SK-N-SH treated with all-trans-retinoic acid at 6 μM for 48 hours (cell line): ENCODE results near the gene ZNRF4.

Experiments
- ATAC-seq: fragments of 200-7000 bp; cut with Tn5 transposase; 3 replicates; pipeline ENCODE4 v1.9.1; 2020; ENCODE audit warnings: mild to moderate bottlenecking, moderate library complexity
- ARNTL ChIP-seq: fragments of 450-650 bp; formaldehyde crosslinking; IDR thresholded peaks from 2 replicates; pipeline ENCODE4 v1.5.0; 2020; ENCODE audit warnings: low read depth, mild to moderate bottlenecking, moderate library complexity, borderline replicate concordance
- BACH2 ChIP-seq: fragments of 250-450 bp; sonication (Bioruptor Pico); IDR thresholded peaks from 2 replicates; pipeline ENCODE4 v1.9.0; 2021; ENCODE audit warnings: mild to moderate bottlenecking, borderline replicate concordance
- CSDC2 ChIP-seq: fragments of 250-450 bp; sonication (Bioruptor Pico); IDR thresholded peaks from 2 replicates; pipeline ENCODE4 v1.5.0; 2020; ENCODE audit warnings: mild to moderate bottlenecking, moderate library complexity
- ESRRG ChIP-seq: fragments of 250-450 bp; sonication (Bioruptor Pico); IDR thresholded peaks from 2 replicates; pipeline ENCODE4 v1.6.1; 2021; ENCODE audit warnings: mild to moderate bottlenecking
- GLIS3 ChIP-seq: fragments of 250-450 bp; sonication (Bioruptor Pico); IDR thresholded peaks from 2 replicates; pipeline ENCODE4 v1.5.0; 2020; ENCODE audit warnings: mild to moderate bottlenecking, moderate library complexity
- ISL1 ChIP-seq: fragments of 250-450 bp; sonication (Bioruptor Pico); IDR thresholded peaks from 2 replicates; pipeline ENCODE4 v2.1.2; 2022; ENCODE audit warnings: mild to moderate bottlenecking, moderate library complexity
- OSR1 ChIP-seq: fragments of 250-450 bp; sonication (Bioruptor Pico); IDR thresholded peaks from 2 replicates; pipeline ENCODE4 v1.8.0; 2022; ENCODE audit warnings: moderate library complexity, mild to moderate bottlenecking, inconsistent platforms
- PPARA ChIP-seq: fragments of 250-450 bp; sonication (Bioruptor Pico); IDR thresholded peaks from 2 replicates; pipeline ENCODE4 v1.5.0; 2020; ENCODE audit warnings: mild to moderate bottlenecking, borderline replicate concordance
- RARB ChIP-seq: fragments of 250-450 bp; sonication (Bioruptor Pico); IDR thresholded peaks from 2 replicates; pipeline ENCODE4 v1.8.0; 2021; ENCODE audit warnings: mild to moderate bottlenecking, moderate library complexity
- SNAI2 ChIP-seq: fragments of 250-450 bp; sonication (Bioruptor Pico); IDR thresholded peaks from 2 replicates; pipeline ENCODE4 v1.5.0; 2020; ENCODE audit warnings: mild to moderate bottlenecking, moderate library complexity
- TCF4 ChIP-seq: fragments of 250-450 bp; sonication (Bioruptor Pico); IDR thresholded peaks from 2 replicates; pipeline ENCODE4 v1.8.0; 2021; ENCODE audit warnings: mild to moderate bottlenecking, moderate library complexity, borderline replicate concordance
- TOX ChIP-seq: fragments of 250-450 bp; sonication (Bioruptor Pico); IDR thresholded peaks from 2 replicates; pipeline ENCODE4 v1.8.0; 2021; ENCODE audit warnings: mild to moderate bottlenecking, moderate library complexity, borderline replicate concordance
- ZFP3 ChIP-seq: fragments of 250-450 bp; sonication (Bioruptor Pico); IDR thresholded peaks from 2 replicates; pipeline ENCODE4 v1.5.0; 2020; ENCODE audit warnings: mild to moderate bottlenecking, moderate library complexity
- ZFP30 ChIP-seq: fragments of 450-650 bp; formaldehyde crosslinking; IDR thresholded peaks from 2 replicates; pipeline ENCODE4 v1.5.0; 2022; ENCODE audit warnings: mild to moderate bottlenecking, moderate library complexity
- ZNF565 ChIP-seq: fragments of 450-650 bp; formaldehyde crosslinking; conservative IDR thresholded peaks from 2 replicates; pipeline ENCODE4 v1.5.0; 2020; ENCODE audit warnings: low read depth, mild to moderate bottlenecking, moderate library complexity
- ZNF70 ChIP-seq: fragments of 450-650 bp; formaldehyde crosslinking; IDR thresholded peaks from 2 replicates; pipeline ENCODE4 v1.5.0; 2020; ENCODE audit warnings: mild to moderate bottlenecking, moderate library complexity
- ZNF8 ChIP-seq: fragments of 450-650 bp; formaldehyde crosslinking; IDR thresholded peaks from 2 replicates; pipeline ENCODE4 v1.5.0; 2020; ENCODE audit warnings: mild to moderate bottlenecking, moderate library complexity
- TF ChIP-seq, protein P1 (sequence below): fragments of 250-450 bp; sonication (Bioruptor Pico); IDR thresholded peaks from 2 replicates; pipeline ENCODE4 v1.5.1; 2020; ENCODE audit warnings: low read depth, mild to moderate bottlenecking, moderate library complexity
- TF ChIP-seq, protein P2 (sequence below): fragments of 250-450 bp; sonication (Bioruptor Pico); IDR thresholded peaks from 2 replicates; pipeline ENCODE4 v1.8.0; 2021; ENCODE audit warnings: low read depth, mild to moderate bottlenecking, moderate library complexity, borderline replicate concordance
- TF ChIP-seq, protein P3 (sequence below): fragments of 250-450 bp; sonication (Bioruptor Pico); IDR thresholded peaks from 2 replicates; pipeline ENCODE4 v1.5.1; 2021; ENCODE audit warnings: mild to moderate bottlenecking, moderate library complexity
- TF ChIP-seq, protein P4 (sequence below): fragments of 250-450 bp; sonication (Bioruptor Pico); IDR thresholded peaks from 2 replicates; pipeline ENCODE4 v1.5.0; 2020; ENCODE audit warnings: mild to moderate bottlenecking, moderate library complexity
- TF ChIP-seq, protein P5 (sequence below): fragments of 250-450 bp; sonication (Bioruptor Pico); IDR thresholded peaks from 2 replicates; pipeline ENCODE4 v1.8.0; 2020; ENCODE audit warnings: mild to moderate bottlenecking, moderate library complexity, borderline replicate concordance

The ZNRF4 gene

DNA sequence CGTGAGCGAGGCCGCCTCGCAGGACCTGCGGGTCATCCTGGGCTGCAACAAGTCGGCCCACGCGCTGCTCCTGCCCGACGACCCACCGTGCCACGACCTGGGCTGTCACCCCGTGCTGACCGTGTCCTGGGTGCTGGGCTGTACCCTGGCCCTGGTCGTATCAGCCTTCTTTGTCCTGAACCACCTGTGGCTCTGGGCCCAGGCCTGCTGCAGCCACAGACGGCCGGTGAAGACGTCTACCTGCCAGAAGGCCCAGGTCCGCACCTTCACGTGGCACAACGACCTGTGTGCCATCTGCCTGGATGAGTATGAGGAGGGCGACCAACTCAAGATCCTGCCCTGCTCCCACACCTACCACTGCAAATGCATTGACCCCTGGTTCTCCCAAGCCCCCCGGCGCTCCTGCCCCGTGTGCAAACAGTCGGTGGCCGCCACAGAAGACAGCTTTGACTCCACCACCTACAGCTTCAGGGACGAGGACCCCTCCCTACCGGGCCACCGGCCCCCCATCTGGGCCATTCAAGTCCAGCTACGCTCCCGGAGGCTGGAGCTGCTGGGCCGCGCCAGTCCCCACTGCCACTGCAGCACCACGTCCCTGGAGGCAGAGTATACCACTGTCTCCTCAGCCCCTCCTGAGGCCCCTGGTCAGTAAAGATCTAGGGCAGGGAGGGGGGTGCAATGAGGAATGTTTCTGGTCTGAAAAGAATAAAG, 1.1 kb downstream of the ZNRF4 start:
- ATAC-seq, result no peak
- no peak for TF ChIP-seq PPARA (CRISPR knock-in tag)
- no peak for TF ChIP-seq CSDC2 (CRISPR knock-in tag)
- no peak for TF ChIP-seq BACH2 (CRISPR knock-in tag)

DNA sequence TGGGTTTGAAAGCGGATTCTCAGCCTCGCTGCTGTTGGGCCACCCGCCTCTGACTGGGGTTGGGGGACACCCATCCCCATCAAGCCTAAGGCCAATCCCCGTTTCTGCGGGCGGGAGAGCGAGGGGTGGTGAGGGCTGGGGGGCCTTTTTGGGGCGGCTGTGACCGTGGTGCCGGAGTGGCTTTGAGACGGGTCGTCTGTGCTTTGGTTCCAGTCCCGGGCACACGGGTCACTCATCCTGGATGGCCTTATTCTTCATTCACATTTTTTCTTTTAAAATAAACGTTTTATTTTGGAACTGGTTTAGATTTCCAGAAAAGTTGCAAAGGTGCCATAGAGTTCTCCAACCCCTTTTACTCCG, 1.6 kb downstream of the ZNRF4 start:
- no peak for TF ChIP-seq SNAI2 (CRISPR knock-in tag)
- TF ChIP-seq TOX (CRISPR knock-in tag), result no peak
- TF ChIP-seq, protein P1, sequence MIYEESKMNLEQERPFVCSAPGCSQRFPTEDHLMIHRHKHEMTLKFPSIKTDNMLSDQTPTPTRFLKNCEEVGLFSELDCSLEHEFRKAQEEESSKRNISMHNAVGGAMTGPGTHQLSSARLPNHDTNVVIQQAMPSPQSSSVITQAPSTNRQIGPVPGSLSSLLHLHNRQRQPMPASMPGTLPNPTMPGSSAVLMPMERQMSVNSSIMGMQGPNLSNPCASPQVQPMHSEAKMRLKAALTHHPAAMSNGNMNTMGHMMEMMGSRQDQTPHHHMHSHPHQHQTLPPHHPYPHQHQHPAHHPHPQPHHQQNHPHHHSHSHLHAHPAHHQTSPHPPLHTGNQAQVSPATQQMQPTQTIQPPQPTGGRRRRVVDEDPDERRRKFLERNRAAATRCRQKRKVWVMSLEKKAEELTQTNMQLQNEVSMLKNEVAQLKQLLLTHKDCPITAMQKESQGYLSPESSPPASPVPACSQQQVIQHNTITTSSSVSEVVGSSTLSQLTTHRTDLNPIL (CRISPR knock-in tag), result no peak
- no peak for TF ChIP-seq PPARA (CRISPR knock-in tag)
- TF ChIP-seq BACH2 (CRISPR knock-in tag), result no peak
- TF ChIP-seq TCF4 (CRISPR knock-in tag), result no peak
- TF ChIP-seq, protein P2, sequence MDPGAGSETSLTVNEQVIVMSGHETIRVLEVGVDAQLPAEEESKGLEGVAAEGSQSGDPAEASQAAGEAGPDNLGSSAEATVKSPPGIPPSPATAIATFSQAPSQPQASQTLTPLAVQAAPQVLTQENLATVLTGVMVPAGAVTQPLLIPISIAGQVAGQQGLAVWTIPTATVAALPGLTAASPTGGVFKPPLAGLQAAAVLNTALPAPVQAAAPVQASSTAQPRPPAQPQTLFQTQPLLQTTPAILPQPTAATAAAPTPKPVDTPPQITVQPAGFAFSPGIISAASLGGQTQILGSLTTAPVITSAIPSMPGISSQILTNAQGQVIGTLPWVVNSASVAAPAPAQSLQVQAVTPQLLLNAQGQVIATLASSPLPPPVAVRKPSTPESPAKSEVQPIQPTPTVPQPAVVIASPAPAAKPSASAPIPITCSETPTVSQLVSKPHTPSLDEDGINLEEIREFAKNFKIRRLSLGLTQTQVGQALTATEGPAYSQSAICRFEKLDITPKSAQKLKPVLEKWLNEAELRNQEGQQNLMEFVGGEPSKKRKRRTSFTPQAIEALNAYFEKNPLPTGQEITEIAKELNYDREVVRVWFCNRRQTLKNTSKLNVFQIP (CRISPR knock-in tag), result no peak
- no peak for TF ChIP-seq OSR1 (CRISPR knock-in tag)
- TF ChIP-seq, protein P3, sequence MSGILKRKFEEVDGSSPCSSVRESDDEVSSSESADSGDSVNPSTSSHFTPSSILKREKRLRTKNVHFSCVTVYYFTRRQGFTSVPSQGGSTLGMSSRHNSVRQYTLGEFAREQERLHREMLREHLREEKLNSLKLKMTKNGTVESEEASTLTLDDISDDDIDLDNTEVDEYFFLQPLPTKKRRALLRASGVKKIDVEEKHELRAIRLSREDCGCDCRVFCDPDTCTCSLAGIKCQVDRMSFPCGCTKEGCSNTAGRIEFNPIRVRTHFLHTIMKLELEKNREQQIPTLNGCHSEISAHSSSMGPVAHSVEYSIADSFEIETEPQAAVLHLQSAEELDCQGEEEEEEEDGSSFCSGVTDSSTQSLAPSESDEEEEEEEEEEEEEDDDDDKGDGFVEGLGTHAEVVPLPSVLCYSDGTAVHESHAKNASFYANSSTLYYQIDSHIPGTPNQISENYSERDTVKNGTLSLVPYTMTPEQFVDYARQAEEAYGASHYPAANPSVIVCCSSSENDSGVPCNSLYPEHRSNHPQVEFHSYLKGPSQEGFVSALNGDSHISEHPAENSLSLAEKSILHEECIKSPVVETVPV, result no peak
- no peak for TF ChIP-seq ZFP3
- no peak for TF ChIP-seq GLIS3 (CRISPR knock-in tag)
- TF ChIP-seq ISL1 (CRISPR knock-in tag), result no peak
- no peak for TF ChIP-seq ESRRG
- TF ChIP-seq ZNF70 (CRISPR knock-in tag), result no peak
- TF ChIP-seq, protein P4, sequence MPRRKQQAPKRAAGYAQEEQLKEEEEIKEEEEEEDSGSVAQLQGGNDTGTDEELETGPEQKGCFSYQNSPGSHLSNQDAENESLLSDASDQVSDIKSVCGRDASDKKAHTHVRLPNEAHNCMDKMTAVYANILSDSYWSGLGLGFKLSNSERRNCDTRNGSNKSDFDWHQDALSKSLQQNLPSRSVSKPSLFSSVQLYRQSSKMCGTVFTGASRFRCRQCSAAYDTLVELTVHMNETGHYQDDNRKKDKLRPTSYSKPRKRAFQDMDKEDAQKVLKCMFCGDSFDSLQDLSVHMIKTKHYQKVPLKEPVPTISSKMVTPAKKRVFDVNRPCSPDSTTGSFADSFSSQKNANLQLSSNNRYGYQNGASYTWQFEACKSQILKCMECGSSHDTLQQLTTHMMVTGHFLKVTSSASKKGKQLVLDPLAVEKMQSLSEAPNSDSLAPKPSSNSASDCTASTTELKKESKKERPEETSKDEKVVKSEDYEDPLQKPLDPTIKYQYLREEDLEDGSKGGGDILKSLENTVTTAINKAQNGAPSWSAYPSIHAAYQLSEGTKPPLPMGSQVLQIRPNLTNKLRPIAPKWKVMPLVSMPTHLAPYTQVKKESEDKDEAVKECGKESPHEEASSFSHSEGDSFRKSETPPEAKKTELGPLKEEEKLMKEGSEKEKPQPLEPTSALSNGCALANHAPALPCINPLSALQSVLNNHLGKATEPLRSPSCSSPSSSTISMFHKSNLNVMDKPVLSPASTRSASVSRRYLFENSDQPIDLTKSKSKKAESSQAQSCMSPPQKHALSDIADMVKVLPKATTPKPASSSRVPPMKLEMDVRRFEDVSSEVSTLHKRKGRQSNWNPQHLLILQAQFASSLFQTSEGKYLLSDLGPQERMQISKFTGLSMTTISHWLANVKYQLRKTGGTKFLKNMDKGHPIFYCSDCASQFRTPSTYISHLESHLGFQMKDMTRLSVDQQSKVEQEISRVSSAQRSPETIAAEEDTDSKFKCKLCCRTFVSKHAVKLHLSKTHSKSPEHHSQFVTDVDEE (CRISPR knock-in tag), result no peak
- TF ChIP-seq RARB, result no peak
- ATAC-seq, result no peak

DNA sequence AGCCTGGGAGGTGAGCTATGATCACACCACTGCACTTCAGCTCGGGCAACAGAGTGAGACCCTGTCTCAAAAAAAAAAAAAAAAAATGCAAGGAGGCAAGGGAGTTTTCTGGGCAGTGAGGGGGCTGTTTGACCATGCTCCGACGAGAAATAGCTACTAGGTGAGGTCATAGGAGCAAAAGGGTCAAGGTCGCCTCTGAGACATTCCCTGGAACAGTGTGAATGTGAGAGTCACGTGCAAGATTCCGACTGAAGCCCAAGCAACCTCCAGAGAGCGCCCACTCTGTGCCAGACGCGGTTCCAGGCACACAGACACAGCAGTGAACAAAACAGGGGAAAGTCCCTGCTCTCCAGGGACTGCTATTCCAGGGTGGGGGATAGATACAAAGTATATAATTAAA, 2.5 kb downstream of the ZNRF4 start:
- no peak for ATAC-seq
- TF ChIP-seq ZFP30 (CRISPR knock-in tag) (no peak), ZNF565 (CRISPR knock-in tag) (no peak), SNAI2 (CRISPR knock-in tag) (no peak), ESRRG (no peak), OSR1 (CRISPR knock-in tag) (no peak), PPARA (CRISPR knock-in tag) (no peak), CSDC2 (CRISPR knock-in tag) (no peak), RARB (no peak), ZNF8 (no peak), ARNTL (CRISPR knock-in tag) (no peak), TOX (CRISPR knock-in tag) (no peak), GLIS3 (CRISPR knock-in tag) (no peak), BACH2 (CRISPR knock-in tag) (no peak), TCF4 (CRISPR knock-in tag) (no peak)
- TF ChIP-seq, protein P1 (CRISPR knock-in tag), result no peak
- TF ChIP-seq, protein P2 (CRISPR knock-in tag), result no peak
- TF ChIP-seq, protein P3, result no peak
- TF ChIP-seq, protein P5, sequence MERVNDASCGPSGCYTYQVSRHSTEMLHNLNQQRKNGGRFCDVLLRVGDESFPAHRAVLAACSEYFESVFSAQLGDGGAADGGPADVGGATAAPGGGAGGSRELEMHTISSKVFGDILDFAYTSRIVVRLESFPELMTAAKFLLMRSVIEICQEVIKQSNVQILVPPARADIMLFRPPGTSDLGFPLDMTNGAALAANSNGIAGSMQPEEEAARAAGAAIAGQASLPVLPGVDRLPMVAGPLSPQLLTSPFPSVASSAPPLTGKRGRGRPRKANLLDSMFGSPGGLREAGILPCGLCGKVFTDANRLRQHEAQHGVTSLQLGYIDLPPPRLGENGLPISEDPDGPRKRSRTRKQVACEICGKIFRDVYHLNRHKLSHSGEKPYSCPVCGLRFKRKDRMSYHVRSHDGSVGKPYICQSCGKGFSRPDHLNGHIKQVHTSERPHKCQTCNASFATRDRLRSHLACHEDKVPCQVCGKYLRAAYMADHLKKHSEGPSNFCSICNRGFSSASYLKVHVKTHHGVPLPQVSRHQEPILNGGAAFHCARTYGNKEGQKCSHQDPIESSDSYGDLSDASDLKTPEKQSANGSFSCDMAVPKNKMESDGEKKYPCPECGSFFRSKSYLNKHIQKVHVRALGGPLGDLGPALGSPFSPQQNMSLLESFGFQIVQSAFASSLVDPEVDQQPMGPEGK (CRISPR knock-in tag), result no peak
